Lower lobe of right lung (tissue), 2 donors: ENCODE measurements around the gene MLXIP. TPM values are rescaled to one million over a fixed set of nuclear protein-coding genes. Genes with fewer than 3 reads are reported as not detected.

Experiments
- ATAC-seq, 2 donors: fragments of 200-7000 bp; cut with Tn5 transposase; one replicate each; pipeline ENCODE4 v1.9.1; 2020 to 2022; ENCODE audit warnings: mild to moderate bottlenecking in 2 of 2, moderate library complexity in 2 of 2
- DNase-seq: peaks from one replicate; pipeline ENCODE4 v3.0.0-alpha.2; 2020
- H3K27ac ChIP-seq: fragments of 200-600 bp; one replicate; pipeline ENCODE4 v1.8.0; 2022
- H3K27me3 ChIP-seq: fragments of 200-600 bp; one replicate; pipeline ENCODE4 v1.8.0; 2022; ENCODE audit warnings: low read depth
- H3K36me3 ChIP-seq: fragments of 200-600 bp; one replicate; pipeline ENCODE4 v1.8.0; 2022; ENCODE audit warnings: mild to moderate bottlenecking
- H3K4me1 ChIP-seq: fragments of 200-600 bp; one replicate; pipeline ENCODE4 v1.8.0; 2022
- H3K4me3 ChIP-seq: fragments of 200-600 bp; one replicate; pipeline ENCODE4 v1.8.0; 2022; ENCODE audit warnings: mild to moderate bottlenecking
- H3K9me3 ChIP-seq: fragments of 200-600 bp; one replicate; pipeline ENCODE4 v1.8.0; 2022
- intact Hi-C: fragments of 100-400 bp; cut with DNase I; formaldehyde crosslinking; loops from one replicate; pipeline ENCODE4 v1.11.0; 2022
- total RNA-seq: library from RNA; stranded (reverse); fragmentation: NEBNext Ultra II Directional; extraction: Animal tissue kit (Norgen Biotek cat#: 25700); gene quantifications from one replicate; pipeline ENCODE4 v1.2.1, GENCODE V29; 2021
- TF ChIP-seq, protein P1 (sequence below): fragments of 200-600 bp; IDR thresholded peaks from one replicate; pipeline ENCODE4 v1.8.0; 2022; ENCODE audit warnings: antibody characterized with exemption, mild to moderate bottlenecking
- donor health status: DM: no; HTN: yes; CAD: no; lungs with severe emphysema.

The MLXIP gene
- total RNA-seq, 1 donor from 2014 or later: 55.9 TPM

DNA sequence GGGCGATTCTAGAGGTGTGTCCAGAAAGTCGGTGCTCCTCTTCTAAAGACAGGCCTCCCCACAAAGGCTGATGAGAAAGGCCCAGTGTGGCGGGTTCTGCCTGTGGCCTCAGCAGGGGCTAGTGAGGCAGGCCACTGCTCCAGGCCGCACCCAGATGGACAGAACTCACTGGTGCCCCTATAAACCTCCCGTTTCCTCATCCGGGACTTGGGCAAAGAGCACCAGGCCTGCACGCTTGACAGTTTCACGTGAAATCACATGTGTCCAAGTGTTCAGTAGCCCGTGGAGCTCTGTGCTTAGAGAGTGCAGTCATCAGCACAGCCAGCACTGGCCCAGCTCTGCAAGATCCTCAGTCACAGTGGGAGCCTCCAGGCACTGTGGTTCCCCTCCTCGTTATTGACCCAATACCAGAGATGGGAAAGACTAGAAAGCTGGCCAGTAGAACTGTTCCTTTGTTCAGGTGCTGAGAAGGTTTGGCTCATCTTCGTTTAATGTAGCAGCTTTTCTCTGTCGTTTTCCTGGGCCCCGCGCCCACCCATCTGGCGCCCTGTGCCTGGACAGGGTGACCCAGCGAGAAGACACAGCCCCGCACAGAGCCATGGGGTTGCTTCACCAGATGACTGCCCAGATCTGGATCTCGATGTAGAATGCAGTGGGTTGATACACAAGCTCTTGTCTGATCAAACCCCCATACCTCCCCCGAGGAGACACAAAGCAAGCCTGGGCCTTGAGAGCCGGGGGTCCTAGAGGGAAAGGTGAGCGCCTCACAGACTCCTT, 69.1 kb downstream of the MLXIP start:
- intact Hi-C loops: no loop called here
- no peaks in the 10 kb centered on the region for H3K4me1 ChIP-seq
- TF ChIP-seq, protein P1, sequence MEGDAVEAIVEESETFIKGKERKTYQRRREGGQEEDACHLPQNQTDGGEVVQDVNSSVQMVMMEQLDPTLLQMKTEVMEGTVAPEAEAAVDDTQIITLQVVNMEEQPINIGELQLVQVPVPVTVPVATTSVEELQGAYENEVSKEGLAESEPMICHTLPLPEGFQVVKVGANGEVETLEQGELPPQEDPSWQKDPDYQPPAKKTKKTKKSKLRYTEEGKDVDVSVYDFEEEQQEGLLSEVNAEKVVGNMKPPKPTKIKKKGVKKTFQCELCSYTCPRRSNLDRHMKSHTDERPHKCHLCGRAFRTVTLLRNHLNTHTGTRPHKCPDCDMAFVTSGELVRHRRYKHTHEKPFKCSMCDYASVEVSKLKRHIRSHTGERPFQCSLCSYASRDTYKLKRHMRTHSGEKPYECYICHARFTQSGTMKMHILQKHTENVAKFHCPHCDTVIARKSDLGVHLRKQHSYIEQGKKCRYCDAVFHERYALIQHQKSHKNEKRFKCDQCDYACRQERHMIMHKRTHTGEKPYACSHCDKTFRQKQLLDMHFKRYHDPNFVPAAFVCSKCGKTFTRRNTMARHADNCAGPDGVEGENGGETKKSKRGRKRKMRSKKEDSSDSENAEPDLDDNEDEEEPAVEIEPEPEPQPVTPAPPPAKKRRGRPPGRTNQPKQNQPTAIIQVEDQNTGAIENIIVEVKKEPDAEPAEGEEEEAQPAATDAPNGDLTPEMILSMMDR: no peak
- ATAC-seq (no peak), DNase-seq (no peak)
- no peak overlapping the region for H3K4me3 ChIP-seq
- H3K27me3 ChIP-seq: no peaks in the 10 kb centered on the region
- H3K36me3 ChIP-seq: peaks cover 21% of the 10 kb centered on the region
- no peaks in the 10 kb centered on the region for H3K9me3 ChIP-seq
- H3K27ac ChIP-seq: no peak overlapping the region

DNA sequence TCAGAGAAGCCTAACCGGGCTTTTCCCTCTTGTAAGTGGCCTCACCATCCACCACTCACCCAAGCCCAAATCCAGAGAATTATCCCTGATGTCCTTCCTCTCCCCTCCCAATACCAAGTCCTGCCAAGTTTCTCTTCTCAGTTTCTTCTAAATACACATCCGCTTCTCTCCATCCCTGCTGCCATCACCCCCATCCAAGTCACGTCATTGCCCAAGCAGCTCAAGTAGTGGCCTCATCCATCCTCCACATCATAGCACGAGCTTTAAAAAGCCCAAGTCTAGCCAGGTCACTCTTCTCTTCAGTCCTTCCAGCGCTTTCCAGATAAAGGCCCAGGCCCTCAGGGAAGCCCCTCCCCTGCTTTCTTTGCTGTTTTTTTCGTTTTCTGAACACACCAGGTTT, 70.1 kb downstream of the MLXIP start:
- intact Hi-C loops: no loop called here
- ATAC-seq (no peak), DNase-seq (no peak)
- Histone ChIP-seq H3K27ac (no peak overlapping the region), H3K4me3 (no peak overlapping the region), H3K9me3 (no peaks in the 10 kb centered on the region), H3K36me3 (peaks cover 11% of the 10 kb centered on the region), H3K4me1 (no peaks in the 10 kb centered on the region), H3K27me3 (no peaks in the 10 kb centered on the region)
- TF ChIP-seq, protein P1: no peak

DNA sequence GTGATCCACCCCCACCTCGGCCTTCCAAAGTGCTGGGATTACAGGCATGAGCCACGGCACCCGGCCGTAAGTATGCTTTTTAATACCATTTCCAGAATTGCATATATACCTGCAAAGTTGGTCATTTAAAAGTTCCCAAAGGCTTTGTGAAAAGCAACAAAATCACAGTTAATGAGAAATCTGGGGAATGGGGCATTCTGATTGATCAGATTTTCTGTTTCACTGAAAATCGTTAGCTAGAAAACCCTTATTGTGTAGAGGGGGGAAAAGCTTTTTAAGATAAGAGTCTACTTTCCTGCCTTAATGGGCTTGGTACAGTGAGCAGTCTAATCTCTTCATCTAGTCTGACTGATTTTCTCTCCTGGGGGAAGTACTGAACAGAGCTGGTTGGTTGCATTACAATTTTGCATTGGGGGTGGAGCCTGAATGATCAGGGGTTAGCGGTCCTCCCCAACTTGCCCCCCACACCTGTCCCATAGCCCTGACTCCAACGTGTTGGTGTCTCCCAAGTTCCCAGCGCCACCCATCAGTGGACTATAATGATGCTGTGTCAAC, 71.6 kb downstream of the MLXIP start:
- ATAC-seq: no peak
- H3K4me3 ChIP-seq: no peak overlapping the region
- H3K4me1 ChIP-seq: no peaks in the 10 kb centered on the region
- TF ChIP-seq, protein P1: no peak
- intact Hi-C loops: no loop called here
- DNase-seq: no peak
- no peaks in the 10 kb centered on the region for H3K27me3 ChIP-seq
- H3K36me3 ChIP-seq: peaks cover 7% of the 10 kb centered on the region
- no peak overlapping the region for H3K27ac ChIP-seq
- H3K9me3 ChIP-seq: no peaks in the 10 kb centered on the region

DNA sequence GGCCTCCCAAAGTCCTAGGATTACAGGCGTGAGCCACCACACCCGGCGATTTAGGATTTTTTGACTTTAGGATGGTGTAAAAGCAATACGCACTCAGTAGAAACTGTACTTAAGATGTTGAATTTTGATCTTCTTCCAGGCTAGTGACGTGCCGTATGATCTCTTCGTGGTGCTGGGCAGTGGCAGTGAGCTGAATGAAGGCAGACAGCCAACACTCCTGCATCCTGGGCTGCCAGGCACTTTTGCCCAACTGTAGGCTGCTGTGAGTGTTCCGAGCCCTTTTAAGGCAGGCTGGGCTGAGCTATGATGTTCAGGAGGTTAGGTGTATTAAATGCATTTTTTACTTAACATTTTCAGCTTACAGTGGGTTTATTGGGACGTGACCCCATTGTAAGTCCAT, 74.2 kb downstream of the MLXIP start:
- ATAC-seq (no peak), DNase-seq (no peak)
- H3K27me3 ChIP-seq: no peaks in the 10 kb centered on the region
- no peaks in the 10 kb centered on the region for H3K4me1 ChIP-seq
- no peaks in the 10 kb centered on the region for H3K36me3 ChIP-seq
- intact Hi-C loops: no loop called here
- TF ChIP-seq, protein P1: no peak
- no peak overlapping the region for H3K4me3 ChIP-seq
- no peak overlapping the region for H3K27ac ChIP-seq
- H3K9me3 ChIP-seq: no peaks in the 10 kb centered on the region

DNA sequence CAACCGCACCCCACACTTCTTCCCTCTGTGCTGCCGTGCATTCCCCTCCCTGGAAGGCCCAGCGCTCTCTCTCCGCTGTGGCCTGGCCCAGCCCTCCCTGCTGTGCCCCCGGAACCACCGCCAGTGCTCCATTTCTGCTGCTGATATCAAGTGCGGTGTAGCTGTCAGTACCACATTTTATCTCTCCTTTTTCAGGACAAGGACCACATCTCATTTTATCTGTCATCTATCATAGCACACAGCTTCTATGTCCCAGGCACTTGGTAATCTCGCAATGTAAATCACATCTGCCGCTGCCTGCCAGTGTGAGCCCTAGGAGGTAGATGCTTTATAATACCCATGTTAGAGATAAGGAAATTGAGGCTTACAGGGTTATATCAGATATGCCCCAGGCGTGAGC, 77.1 kb downstream of the MLXIP start:
- intact Hi-C loops: no loop called here
- no peak for DNase-seq
- Histone ChIP-seq H3K4me1 (no peaks in the 10 kb centered on the region), H3K27me3 (no peaks in the 10 kb centered on the region), H3K27ac (no peak overlapping the region), H3K4me3 (no peak overlapping the region), H3K9me3 (no peaks in the 10 kb centered on the region), H3K36me3 (no peaks in the 10 kb centered on the region)
- TF ChIP-seq, protein P1: no peak
- no peak for ATAC-seq
